Breast epithelium (tissue), 4 donors: ENCODE results near the gene DSCAM. TPM values are rescaled to one million over a fixed set of nuclear protein-coding genes. Genes with fewer than 3 reads are reported as not detected.

Source experiments
- DNase-seq, 2 donors: peaks; one replicate each; pipeline ENCODE4 v3.0.0-alpha.2; 2019; ENCODE audit warnings: low spot score in 2 of 2
- H3K27ac ChIP-seq, 2 donors: fragments of 200-600 bp; sonication (generic) in 1 of 2; one replicate each; pipeline ENCODE4 v1.5.1; 2016 to 2019; ENCODE audit warnings: mild to moderate bottlenecking in 1 of 2
- H3K27me3 ChIP-seq, 2 donors: fragments of 200-600 bp; sonication (generic) in 1 of 2; one replicate each; pipeline versions ENCODE4 v1.5.1 to v1.6.0; 2017 to 2019; ENCODE audit warnings: control low read depth in 1 of 2, mild to moderate bottlenecking in 1 of 2
- H3K36me3 ChIP-seq: fragments of 200-600 bp; one replicate; pipeline ENCODE4 v1.5.1; 2019
- H3K4me1 ChIP-seq, 2 donors: fragments of 200-600 bp; sonication (generic); one replicate each; pipeline ENCODE4 v1.5.1; 2016 to 2019; ENCODE audit warnings: control low read depth in 1 of 2
- H3K4me3 ChIP-seq, 3 donors: fragments of 200-600 bp; sonication (generic); 1 replicate in 2 of 3; 2 replicates in 1 of 3; pipeline ENCODE4 v1.5.1; 2016 to 2019; ENCODE audit warnings: mild to moderate bottlenecking in 3 of 3, moderate library complexity in 2 of 3
- H3K9me3 ChIP-seq, 2 donors: fragments of 200-600 bp; sonication (generic) in 1 of 2; one replicate each; pipeline ENCODE4 v1.5.1; 2016 to 2019; ENCODE audit warnings: control low read depth in 1 of 2
- POLR2A ChIP-seq: fragments of 450-650 bp; IDR thresholded peaks from one replicate; pipeline ENCODE4 v1.6.1; 2016; ENCODE audit warnings: antibody characterized with exemption, mild to moderate bottlenecking, moderate library complexity
- POLR2AphosphoS5 ChIP-seq, 3 donors: sonication (generic); formaldehyde crosslinking; IDR thresholded peaks; one replicate each; pipeline ENCODE4 v1.6.1; 2017; ENCODE audit warnings: antibody characterized with exemption in 3 of 3
- intact Hi-C: fragments of 100-400 bp; cut with DNase I; formaldehyde crosslinking; loops from one replicate; pipeline ENCODE4 v1.15.1; 2023; ENCODE audit warnings: low total_unique reads
- total RNA-seq, 3 donors: library from RNA; depleted of rRNA; stranded (reverse); fragments of >200 nt; gene quantifications; one replicate each; pipeline ENCODE4 v1.1.0, GENCODE V29; 2016
- TF ChIP-seq, protein P1 (sequence below), 3 donors: fragments of 450-650 bp; IDR thresholded peaks; one replicate each; pipeline ENCODE4 v1.5.1; 2016 to 2017; ENCODE audit warnings: antibody characterized with exemption in 3 of 3, mild to moderate bottlenecking in 3 of 3, moderate library complexity in 3 of 3

DSCAM gene
- total RNA-seq, 3 donors from 2014 or later: 0.33 to 0.44 TPM; not detected in 1

DNA sequence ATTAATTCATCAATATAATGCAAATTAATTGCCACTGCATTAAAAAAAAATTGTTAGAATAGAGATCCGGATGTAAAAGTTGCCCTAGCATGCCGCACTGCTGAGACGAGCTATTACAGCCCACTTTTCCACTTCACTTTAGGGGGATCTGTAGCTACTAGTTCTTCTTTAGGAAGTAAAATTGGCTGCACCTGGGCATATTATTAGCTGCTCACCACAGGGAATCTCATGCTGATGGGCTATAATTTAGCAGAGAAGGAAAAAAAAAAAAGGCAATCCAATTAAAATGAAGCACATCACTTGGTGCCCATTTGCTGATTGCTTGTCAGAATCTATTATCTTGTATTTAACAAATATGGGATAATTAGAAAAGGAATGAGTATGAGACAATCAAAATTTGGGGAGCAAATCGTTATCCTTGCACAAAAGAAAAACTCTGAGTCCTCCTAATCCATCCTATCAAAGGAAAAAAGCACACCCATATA, 233.4 kb downstream of the DSCAM start:
- Histone ChIP-seq H3K27me3 (no peaks in the 10 kb centered on the region), H3K27ac (no peak overlapping the region), H3K36me3 (no peaks in the 10 kb centered on the region), H3K4me3 (no peak overlapping the region), H3K9me3 (no peaks in the 10 kb centered on the region), H3K4me1 (no peaks in the 10 kb centered on the region)
- intact Hi-C loops: no loop called here
- DNase-seq: no peak
- no peak for TF ChIP-seq POLR2AphosphoS5 (IDR thresholded peaks at IDR 0.05)

- H3K4me1 ChIP-seq: no peaks in the 10 kb centered on the region
These were observed 236.6 kb downstream of the DSCAM start for GRCh38 chr21:40610345-40610744.

DNA sequence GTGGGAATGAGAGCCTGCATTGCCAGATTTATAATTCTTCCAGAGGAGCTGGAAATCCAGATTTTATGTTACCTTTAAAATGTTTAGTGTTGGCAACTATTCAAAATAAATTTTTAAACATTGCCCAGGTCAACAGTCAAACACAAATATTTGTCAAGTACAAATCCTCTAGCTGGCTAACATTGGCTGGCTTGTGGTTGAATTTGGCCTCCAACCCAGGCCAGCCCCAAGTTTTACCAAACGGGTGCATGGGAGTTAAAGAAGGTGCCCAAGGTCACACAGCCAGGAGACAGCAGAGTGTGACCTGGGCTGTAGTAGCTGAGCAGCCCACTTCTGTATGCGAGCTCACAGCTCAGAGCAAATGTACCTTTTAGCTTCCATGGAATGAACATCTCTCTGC, 240.6 kb downstream of the DSCAM start:
- Histone ChIP-seq H3K9me3 (peaks cover 0 to 9% of the 10 kb centered on the region in 2 donors), H3K36me3 (no peaks in the 10 kb centered on the region), H3K4me1 (no peaks in the 10 kb centered on the region), H3K4me3 (no peak overlapping the region), H3K27ac (no peak overlapping the region), H3K27me3 (no peaks in the 10 kb centered on the region)
- TF ChIP-seq, protein P1, sequence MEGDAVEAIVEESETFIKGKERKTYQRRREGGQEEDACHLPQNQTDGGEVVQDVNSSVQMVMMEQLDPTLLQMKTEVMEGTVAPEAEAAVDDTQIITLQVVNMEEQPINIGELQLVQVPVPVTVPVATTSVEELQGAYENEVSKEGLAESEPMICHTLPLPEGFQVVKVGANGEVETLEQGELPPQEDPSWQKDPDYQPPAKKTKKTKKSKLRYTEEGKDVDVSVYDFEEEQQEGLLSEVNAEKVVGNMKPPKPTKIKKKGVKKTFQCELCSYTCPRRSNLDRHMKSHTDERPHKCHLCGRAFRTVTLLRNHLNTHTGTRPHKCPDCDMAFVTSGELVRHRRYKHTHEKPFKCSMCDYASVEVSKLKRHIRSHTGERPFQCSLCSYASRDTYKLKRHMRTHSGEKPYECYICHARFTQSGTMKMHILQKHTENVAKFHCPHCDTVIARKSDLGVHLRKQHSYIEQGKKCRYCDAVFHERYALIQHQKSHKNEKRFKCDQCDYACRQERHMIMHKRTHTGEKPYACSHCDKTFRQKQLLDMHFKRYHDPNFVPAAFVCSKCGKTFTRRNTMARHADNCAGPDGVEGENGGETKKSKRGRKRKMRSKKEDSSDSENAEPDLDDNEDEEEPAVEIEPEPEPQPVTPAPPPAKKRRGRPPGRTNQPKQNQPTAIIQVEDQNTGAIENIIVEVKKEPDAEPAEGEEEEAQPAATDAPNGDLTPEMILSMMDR (IDR thresholded peaks at IDR 0.05): no peak
- TF ChIP-seq POLR2A (no peak), POLR2AphosphoS5 (IDR thresholded peaks at IDR 0.05) (no peak)
- DNase-seq: no peak
- intact Hi-C loops: no loop called here

More at GRCh38 chr21:40610345-40610744, 236.6 kb downstream of the DSCAM start:
- peaks cover 0 to under 1% of the 10 kb centered on the region in 2 donors for H3K9me3 ChIP-seq
- H3K27me3 ChIP-seq: no peaks in the 10 kb centered on the region
- no peaks in the 10 kb centered on the region for H3K36me3 ChIP-seq
- DNase-seq: no peak
- TF ChIP-seq POLR2AphosphoS5 (IDR thresholded peaks at IDR 0.05) (no peak), POLR2A (no peak)
- TF ChIP-seq, protein P1 (IDR thresholded peaks at IDR 0.05): no peak
- no peak overlapping the region for H3K27ac ChIP-seq
- intact Hi-C loops: no loop called here
- no peak overlapping the region for H3K4me3 ChIP-seq

DNA sequence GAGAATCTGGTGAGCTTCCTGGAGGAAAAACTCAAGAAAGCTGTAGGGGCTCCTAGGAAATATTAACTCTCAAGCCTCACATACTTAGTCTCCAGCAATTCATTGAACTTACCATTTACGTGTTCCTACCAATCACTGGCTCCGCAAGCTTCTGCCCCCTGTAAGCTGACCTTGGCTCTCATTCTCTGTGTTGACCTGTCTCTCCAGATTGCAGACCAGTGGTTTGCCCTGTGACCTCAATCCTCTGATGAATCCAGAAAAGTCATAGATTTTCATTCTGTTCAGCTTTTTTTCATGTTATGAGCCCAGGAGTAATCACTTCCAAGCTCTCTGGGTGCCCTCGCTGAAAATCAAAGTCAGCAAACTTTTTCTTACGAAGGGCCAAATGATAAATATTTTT, 241.9 kb downstream of the DSCAM start:
- H3K27me3 ChIP-seq: no peaks in the 10 kb centered on the region
- TF ChIP-seq POLR2A: no peak
- TF ChIP-seq, protein P1 (IDR thresholded peaks at IDR 0.05): no peak
- TF ChIP-seq POLR2AphosphoS5 (IDR thresholded peaks at IDR 0.05): no peak
- H3K4me3 ChIP-seq: no peak overlapping the region
- intact Hi-C loops: no loop called here
- no peaks in the 10 kb centered on the region for H3K4me1 ChIP-seq
- no peak for DNase-seq
- no peaks in the 10 kb centered on the region for H3K36me3 ChIP-seq
- H3K9me3 ChIP-seq: peaks cover 0 to 9% of the 10 kb centered on the region in 2 donors
- H3K27ac ChIP-seq: no peak overlapping the region

- TF ChIP-seq, protein P1 (IDR thresholded peaks at IDR 0.05): no peak
- TF ChIP-seq POLR2AphosphoS5 (IDR thresholded peaks at IDR 0.05) (no peak), POLR2A (no peak)
- H3K36me3 ChIP-seq: no peaks in the 10 kb centered on the region
- no peaks in the 10 kb centered on the region for H3K4me1 ChIP-seq
- no peak overlapping the region for H3K27ac ChIP-seq
- no peak overlapping the region for H3K4me3 ChIP-seq
- no peaks in the 10 kb centered on the region for H3K27me3 ChIP-seq
- H3K9me3 ChIP-seq: peaks cover 0 to 9% of the 10 kb centered on the region in 2 donors
- intact Hi-C loops: no loop called here
- no peak for DNase-seq
These were observed 243.2 kb downstream of the DSCAM start for GRCh38 chr21:40603774-40604173.

DNA sequence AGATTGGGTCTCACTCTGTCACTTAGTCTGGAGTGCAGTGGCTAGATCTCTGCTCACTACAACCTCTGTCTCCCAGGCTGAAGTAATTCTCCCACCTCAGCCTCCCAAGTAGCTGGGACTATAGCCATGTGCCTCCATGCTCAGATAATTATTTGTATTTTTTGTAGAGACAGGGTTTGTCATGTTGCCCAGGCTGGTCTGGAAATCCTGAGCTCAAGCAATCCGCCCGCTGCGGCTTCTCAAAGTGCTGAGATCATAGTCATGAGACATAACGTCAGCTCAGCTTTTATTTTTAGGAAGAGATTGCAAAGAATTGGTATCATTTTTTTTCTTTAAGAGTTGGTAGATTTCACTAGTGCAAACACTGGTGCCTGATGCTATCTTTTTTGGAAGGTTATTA, 244.9 kb downstream of the DSCAM start:
- TF ChIP-seq, protein P1 (IDR thresholded peaks at IDR 0.05): no peak
- TF ChIP-seq POLR2A (no peak), POLR2AphosphoS5 (IDR thresholded peaks at IDR 0.05) (no peak)
- no peak overlapping the region for H3K4me3 ChIP-seq
- no peaks in the 10 kb centered on the region for H3K4me1 ChIP-seq
- H3K27me3 ChIP-seq: no peaks in the 10 kb centered on the region
- no peaks in the 10 kb centered on the region for H3K36me3 ChIP-seq
- intact Hi-C loops: no loop called here
- peaks cover 0 to 9% of the 10 kb centered on the region in 2 donors for H3K9me3 ChIP-seq
- no peak for DNase-seq
- no peak overlapping the region for H3K27ac ChIP-seq
